Prostate gland (tissue), 2 donors: ENCODE measurements around the gene GABRE. TPM values are rescaled to one million over a fixed set of nuclear protein-coding genes. Genes with fewer than 3 reads are reported as not detected.

ENCODE experiments used
- DNase-seq: peaks from one replicate; pipeline ENCODE4 v3.0.0-alpha.2; 2019; ENCODE audit warnings: low spot score
- H3K27ac ChIP-seq, 2 donors: fragments of 200-600 bp; sonication (generic); 2 replicates each; pipeline ENCODE4 v1.5.1; 2017 to 2019
- H3K27me3 ChIP-seq: fragments of 200-600 bp; sonication (generic); replicated peaks from 2 replicates; pipeline ENCODE4 v1.5.1; 2019; ENCODE audit not compliant: insufficient read depth
- H3K36me3 ChIP-seq, 2 donors: fragments of 200-600 bp; sonication (generic); 1 replicate in 1 of 2; 2 replicates in 1 of 2; pipeline versions ENCODE4 v1.5.1 to v1.8.1; 2017 to 2019
- H3K4me1 ChIP-seq: fragments of 200-600 bp; sonication (generic); replicated peaks from 2 replicates; pipeline ENCODE4 v1.5.1; 2019
- H3K4me3 ChIP-seq, 2 donors: fragments of 200-600 bp; sonication (generic); 2 replicates each; pipeline ENCODE4 v1.5.1; 2017 to 2019
- H3K9me3 ChIP-seq: fragments of 200-600 bp; sonication (generic); 2 replicates; pipeline ENCODE4 v1.5.1; 2017
- CTCF ChIP-seq, 4 experiments: fragments of 200-600 bp in 2 of 4; fragments of 450-650 bp in 2 of 4; sonication (generic) in 2 of 4; IDR thresholded peaks; 1 replicate in 3 of 4; 2 replicates in 1 of 4; pipeline ENCODE4 v1.5.1; 2016 to 2019; ENCODE audit warnings: antibody characterized with exemption in 4 of 4, mild to moderate bottlenecking in 2 of 4, moderate library complexity in 2 of 4
- POLR2A ChIP-seq: fragments of 450-650 bp; IDR thresholded peaks from one replicate; pipeline ENCODE4 v1.6.1; 2016; ENCODE audit warnings: antibody characterized with exemption, mild to moderate bottlenecking
- POLR2AphosphoS5 ChIP-seq: sonication (generic); formaldehyde crosslinking; IDR thresholded peaks from one replicate; pipeline ENCODE4 v1.6.1; 2017; ENCODE audit warnings: antibody characterized with exemption
- WGBS: methylation state at CpG from one replicate; pipeline ENCODE4 v1.1.5; 2018; 5-methylcytosine and 5-hydroxymethylcytosine counted together
- intact Hi-C: fragments of 100-400 bp; cut with DNase I; formaldehyde crosslinking; loops from one replicate; pipeline ENCODE4 v1.14.2; 2022
- total RNA-seq, 2 donors: library from RNA; depleted of rRNA; stranded (reverse); fragments of >200 nt; gene quantifications; one replicate each; pipeline ENCODE4 v1.1.0, GENCODE V29; 2016

The GABRE gene
- total RNA-seq, 2 donors from 2014 or later: 11.2 to 46.1 TPM

GRCh38 chrX:151962034-151962433 is 12.4 kb downstream of the GABRE start:
- Histone ChIP-seq H3K36me3 (no peaks in the 10 kb centered on the region), H3K4me1 (no peaks in the 10 kb centered on the region), H3K27me3 (no peaks in the 10 kb centered on the region), H3K4me3 (no peak overlapping the region), H3K27ac (no peak overlapping the region), H3K9me3 (no peaks in the 10 kb centered on the region)
- intact Hi-C loops: no loop called here
- no peak for TF ChIP-seq POLR2A
- TF ChIP-seq POLR2AphosphoS5: no peak
- no peak for TF ChIP-seq CTCF (IDR thresholded peaks at IDR 0.05)
- DNase-seq: no peak
- 77% methylated on average over 5 of the region's 5 CpGs for WGBS

DNA sequence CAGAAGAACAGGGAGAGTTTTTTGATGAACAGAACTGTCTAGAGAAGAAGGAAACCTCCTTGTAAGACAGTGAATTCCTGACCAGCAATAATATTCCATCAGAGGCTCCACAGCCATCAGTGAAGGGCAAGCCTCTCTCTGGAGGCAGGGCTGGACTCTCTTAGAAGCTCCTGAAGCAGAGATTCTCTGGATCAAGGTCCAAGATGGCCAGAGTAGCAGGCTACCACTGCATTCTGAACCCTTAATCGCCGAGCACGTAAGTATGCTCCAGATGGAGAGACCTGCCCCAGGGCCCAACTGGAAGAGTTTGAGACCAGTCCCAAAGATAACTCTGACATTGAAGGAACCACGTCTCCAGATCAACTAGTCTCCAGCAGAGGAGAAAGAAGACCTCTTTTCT is 16.4 kb downstream of the GABRE start:
- no peak overlapping the region for H3K27ac ChIP-seq
- H3K9me3 ChIP-seq: no peaks in the 10 kb centered on the region
- intact Hi-C loops: no loop called here
- H3K27me3 ChIP-seq: no peaks in the 10 kb centered on the region
- no peaks in the 10 kb centered on the region for H3K36me3 ChIP-seq
- TF ChIP-seq POLR2AphosphoS5 (no peak), CTCF (IDR thresholded peaks at IDR 0.05) (no peak), POLR2A (no peak)
- no peak overlapping the region for H3K4me3 ChIP-seq
- 91% methylated on average over 4 of the region's 4 CpGs for WGBS
- no peaks in the 10 kb centered on the region for H3K4me1 ChIP-seq
- DNase-seq: no peak

DNA sequence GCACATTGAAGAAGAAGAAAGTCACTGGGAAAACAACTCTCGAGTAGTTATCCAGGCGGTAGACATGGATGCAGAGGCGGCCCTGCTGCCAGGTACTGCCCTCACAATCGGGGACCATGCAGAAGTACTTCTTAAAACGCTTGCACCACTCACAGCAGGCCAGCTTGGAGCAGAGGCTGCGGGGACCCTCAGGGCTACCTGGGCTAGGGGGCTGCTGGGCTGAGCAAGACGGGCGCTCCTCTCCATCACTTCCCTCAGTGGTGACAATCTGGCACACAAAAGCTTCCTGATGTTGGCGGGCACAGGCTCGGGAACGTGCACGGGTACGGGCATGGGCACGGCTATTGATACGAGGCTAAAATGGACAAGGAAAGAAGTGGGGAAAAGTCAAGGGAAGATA is 19.7 kb downstream of the GABRE start:
- Histone ChIP-seq H3K9me3 (no peaks in the 10 kb centered on the region), H3K27ac (no peak overlapping the region), H3K4me1 (no peaks in the 10 kb centered on the region), H3K4me3 (no peak overlapping the region), H3K36me3 (no peaks in the 10 kb centered on the region), H3K27me3 (no peaks in the 10 kb centered on the region)
- 95% methylated on average over 15 of the region's 15 CpGs for WGBS
- intact Hi-C loops: no loop called here
- no peak for DNase-seq
- TF ChIP-seq POLR2A: no peak

DNA sequence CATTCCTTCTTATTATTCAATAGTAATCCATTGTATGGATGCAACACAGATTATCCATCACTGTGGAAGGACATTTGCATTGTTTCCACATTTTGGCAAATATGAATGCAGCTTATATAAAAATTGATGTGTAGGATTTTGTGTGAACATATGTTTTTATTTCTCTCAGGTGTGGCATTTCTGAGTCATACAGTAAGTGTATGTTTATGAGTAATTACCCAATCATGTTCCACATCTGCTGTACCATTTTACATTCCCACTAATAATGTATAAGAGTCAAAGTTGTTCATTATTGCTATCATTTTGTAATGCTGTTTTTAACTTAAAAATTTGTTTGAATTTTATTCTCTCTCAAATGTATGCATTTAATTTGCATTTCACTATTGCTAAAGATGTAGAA is 36.3 kb downstream of the GABRE start:
- Histone ChIP-seq H3K36me3 (no peaks in the 10 kb centered on the region), H3K27me3 (no peaks in the 10 kb centered on the region), H3K27ac (no peak overlapping the region), H3K9me3 (no peaks in the 10 kb centered on the region), H3K4me3 (no peak overlapping the region), H3K4me1 (no peaks in the 10 kb centered on the region)
- intact Hi-C loops: no loop called here
- DNase-seq: no peak
- TF ChIP-seq CTCF (IDR thresholded peaks at IDR 0.05) (no peak), POLR2A (no peak), POLR2AphosphoS5 (no peak)

DNA sequence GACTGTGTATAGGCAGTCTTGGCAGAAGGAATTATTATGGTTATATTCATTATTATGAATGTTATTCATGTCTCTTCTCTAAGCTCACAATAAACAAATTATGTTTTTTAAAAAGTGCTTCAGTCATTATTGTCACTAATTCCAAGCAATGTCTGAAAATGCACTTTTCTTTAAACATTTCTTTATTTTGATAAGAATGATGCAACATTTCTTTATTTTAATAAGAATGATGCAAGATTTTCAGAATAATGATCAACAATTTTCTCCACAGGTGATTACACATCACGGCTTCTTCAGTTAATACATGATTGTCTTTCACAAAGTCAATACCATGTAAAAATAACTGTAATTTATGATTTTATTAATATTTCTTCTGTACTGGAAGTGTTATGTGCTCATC is 39.1 kb downstream of the GABRE start:
- intact Hi-C loops: no loop called here
- no peaks in the 10 kb centered on the region for H3K9me3 ChIP-seq
- no peak for DNase-seq
- H3K36me3 ChIP-seq: no peaks in the 10 kb centered on the region
- no peaks in the 10 kb centered on the region for H3K4me1 ChIP-seq
- H3K27ac ChIP-seq: no peak overlapping the region
- H3K4me3 ChIP-seq: no peak overlapping the region
- H3K27me3 ChIP-seq: no peaks in the 10 kb centered on the region
- WGBS: 96% methylated on average over 1 of the region's 1 CpG
- TF ChIP-seq POLR2A (no peak), CTCF (IDR thresholded peaks at IDR 0.05) (no peak), POLR2AphosphoS5 (no peak)
